H1 (cell line): ENCODE data around the gene CENPO.

Experiments
- BACH1 ChIP-seq: IDR thresholded peaks from 2 replicates; pipeline ENCODE4 v1.6.1; 2012; ENCODE audit warnings: low read length, improper control_type of control experiment
- CHD2 ChIP-seq: IDR thresholded peaks from 2 replicates; pipeline ENCODE4 v1.6.1; 2012; ENCODE audit warnings: low read length, improper control_type of control experiment
- GABPA ChIP-seq: IDR thresholded peaks from 2 replicates; pipeline ENCODE4 v1.6.1; 2011; ENCODE audit warnings: mild to moderate bottlenecking, low read length, moderate library complexity, borderline replicate concordance; ENCODE audit not compliant: insufficient read depth
- JUN ChIP-seq: IDR thresholded peaks from 2 replicates; pipeline ENCODE4 v1.6.1; 2011; ENCODE audit warnings: low read depth, mild to moderate bottlenecking, improper control_type of control experiment, low read length
- NRF1 ChIP-seq: IDR thresholded peaks from 2 replicates; pipeline ENCODE4 v1.6.1; 2011; ENCODE audit warnings: mild to moderate bottlenecking, low read depth, low read length, improper control_type of control experiment
- POLR2AphosphoS5 ChIP-seq: IDR thresholded peaks from 2 replicates; pipeline ENCODE4 v1.6.1; 2011; ENCODE audit warnings: low read depth, low read length
- RNF2 ChIP-seq: fragments of 200-900, 300-1000 bp; sonication (generic); IDR thresholded peaks from 2 replicates; pipeline ENCODE4 v1.7.1; 2016; ENCODE audit warnings: borderline replicate concordance, low read depth, mild to moderate bottlenecking, antibody characterized with exemption, low read length; ENCODE audit not compliant: poor library complexity, severe bottlenecking; ENCODE audit errors: missing control alignments
- SP1 ChIP-seq: IDR thresholded peaks from 2 replicates; pipeline ENCODE4 v1.6.1; 2011; ENCODE audit warnings: low read depth, low read length
- TAF1 ChIP-seq: IDR thresholded peaks from 2 replicates; pipeline ENCODE4 v1.6.1; 2011; ENCODE audit warnings: mild to moderate bottlenecking, low read depth, low read length
- ZNF274 ChIP-seq: IDR thresholded peaks from 2 replicates; pipeline ENCODE4 v1.7.0; 2012; ENCODE audit warnings: low read length, borderline replicate concordance; ENCODE audit errors: extremely low read depth
- TF ChIP-seq, protein P1 (sequence below): IDR thresholded peaks from 2 replicates; pipeline ENCODE4 v1.6.1; 2011; ENCODE audit warnings: low read length, improper control_type of control experiment
- TF ChIP-seq, protein P2 (sequence below), 3 experiments: IDR thresholded peaks; 1 replicate in 2 of 3; 2 replicates in 1 of 3; pipeline versions ENCODE4 v1.5.1 to v1.6.1; 2011; ENCODE audit warnings: low read length in 3 of 3, mild to moderate bottlenecking in 3 of 3, inconsistent platforms in 2 of 3, low read depth in 1 of 3, moderate library complexity in 1 of 3; ENCODE audit not compliant: insufficient read depth in 1 of 3; ENCODE audit errors: control extremely low read depth in 1 of 3

DNA sequence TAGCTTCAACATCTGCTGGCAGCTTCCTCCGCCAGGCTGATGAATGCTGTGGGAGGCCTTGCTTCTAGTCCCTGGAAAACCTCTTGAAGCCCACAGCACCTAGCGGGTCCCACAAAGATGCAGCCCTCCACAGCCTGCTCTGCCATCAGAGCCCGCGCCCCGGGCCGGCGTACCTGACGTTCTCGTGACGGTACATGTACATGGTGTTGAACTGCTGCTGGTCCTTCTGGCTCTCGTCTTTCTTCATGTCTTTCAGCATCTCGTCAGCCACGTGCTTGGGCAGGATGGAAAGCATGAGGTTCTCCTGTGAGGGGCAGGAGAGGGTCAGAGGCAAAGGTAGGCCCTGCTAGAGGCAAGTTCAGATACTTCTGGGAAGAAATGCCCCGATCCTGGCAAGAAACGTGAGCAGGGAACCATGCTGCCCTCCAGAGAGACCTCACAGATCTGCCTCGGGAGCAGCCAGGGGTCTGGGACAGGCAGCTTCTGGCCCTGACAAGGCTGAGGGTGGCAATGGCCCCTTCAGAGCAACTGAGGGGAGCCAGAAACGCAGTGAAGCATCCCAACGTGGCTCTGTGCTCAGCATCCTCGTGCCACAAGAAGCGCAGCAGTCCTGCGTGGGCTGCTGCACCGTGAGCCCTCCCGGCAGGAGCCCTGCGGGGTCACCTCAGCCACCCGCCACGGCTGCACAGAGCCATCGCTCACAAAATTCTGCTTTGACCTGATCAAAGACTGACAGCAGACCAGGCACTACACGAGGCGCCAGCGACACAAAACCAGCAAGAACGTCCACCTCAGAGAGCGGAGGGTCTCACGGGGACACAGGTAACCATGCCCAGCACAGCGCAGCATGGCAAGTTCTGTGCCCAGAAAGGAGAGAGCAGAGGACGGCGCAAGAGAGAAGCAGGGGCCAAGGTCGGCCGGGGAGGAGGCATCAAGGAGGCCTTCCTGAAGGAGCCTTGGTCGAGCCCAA lies 49.1 kb downstream of the CENPO start:
- TF ChIP-seq SP1 (no peak), JUN (no peak), NRF1 (no peak), RNF2 (no peak), CHD2 (no peak), TAF1 (no peak), ZNF274 (no peak), POLR2AphosphoS5 (no peak), BACH1 (no peak), GABPA (no peak)
- TF ChIP-seq, protein P1, sequence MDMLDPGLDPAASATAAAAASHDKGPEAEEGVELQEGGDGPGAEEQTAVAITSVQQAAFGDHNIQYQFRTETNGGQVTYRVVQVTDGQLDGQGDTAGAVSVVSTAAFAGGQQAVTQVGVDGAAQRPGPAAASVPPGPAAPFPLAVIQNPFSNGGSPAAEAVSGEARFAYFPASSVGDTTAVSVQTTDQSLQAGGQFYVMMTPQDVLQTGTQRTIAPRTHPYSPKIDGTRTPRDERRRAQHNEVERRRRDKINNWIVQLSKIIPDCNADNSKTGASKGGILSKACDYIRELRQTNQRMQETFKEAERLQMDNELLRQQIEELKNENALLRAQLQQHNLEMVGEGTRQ: no peak
- TF ChIP-seq, protein P2, sequence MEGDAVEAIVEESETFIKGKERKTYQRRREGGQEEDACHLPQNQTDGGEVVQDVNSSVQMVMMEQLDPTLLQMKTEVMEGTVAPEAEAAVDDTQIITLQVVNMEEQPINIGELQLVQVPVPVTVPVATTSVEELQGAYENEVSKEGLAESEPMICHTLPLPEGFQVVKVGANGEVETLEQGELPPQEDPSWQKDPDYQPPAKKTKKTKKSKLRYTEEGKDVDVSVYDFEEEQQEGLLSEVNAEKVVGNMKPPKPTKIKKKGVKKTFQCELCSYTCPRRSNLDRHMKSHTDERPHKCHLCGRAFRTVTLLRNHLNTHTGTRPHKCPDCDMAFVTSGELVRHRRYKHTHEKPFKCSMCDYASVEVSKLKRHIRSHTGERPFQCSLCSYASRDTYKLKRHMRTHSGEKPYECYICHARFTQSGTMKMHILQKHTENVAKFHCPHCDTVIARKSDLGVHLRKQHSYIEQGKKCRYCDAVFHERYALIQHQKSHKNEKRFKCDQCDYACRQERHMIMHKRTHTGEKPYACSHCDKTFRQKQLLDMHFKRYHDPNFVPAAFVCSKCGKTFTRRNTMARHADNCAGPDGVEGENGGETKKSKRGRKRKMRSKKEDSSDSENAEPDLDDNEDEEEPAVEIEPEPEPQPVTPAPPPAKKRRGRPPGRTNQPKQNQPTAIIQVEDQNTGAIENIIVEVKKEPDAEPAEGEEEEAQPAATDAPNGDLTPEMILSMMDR (IDR thresholded peaks at IDR 0.05; ENCODE audit: control extremely low read depth in 1 of 3, insufficient read depth in 1 of 3, low read depth in 1 of 3, low read length in 3 of 3): no peak
